Testis (tissue), 2 donors: Measurements from ENCODE around the gene TWF1.

ENCODE experiments used
- CTCF ChIP-seq, 3 experiments: fragments of 450-650 bp in 2 of 3; fragments of 200-600 bp in 1 of 3; sonication (generic) in 1 of 3; IDR thresholded peaks; one replicate each; pipeline ENCODE4 v1.5.1; 2016 to 2019; ENCODE audit warnings: antibody characterized with exemption in 3 of 3, mild to moderate bottlenecking in 2 of 3, moderate library complexity in 1 of 3
- POLR2A ChIP-seq: fragments of 450-650 bp; IDR thresholded peaks from one replicate; pipeline ENCODE4 v1.6.1; 2017; ENCODE audit warnings: antibody characterized with exemption, mild to moderate bottlenecking, moderate library complexity

GRCh38 chr12:43805149-43805859, 813 bp downstream of the TWF1 start:
- TF ChIP-seq CTCF (IDR thresholded peaks at IDR 0.05) (no peak), POLR2A (no peak)
